ENCODE results near the gene PLCB1. TPM values are rescaled to one million over a fixed set of nuclear protein-coding genes. Genes with fewer than 3 reads are reported as not detected.

The PLCB1 gene
- polyA plus RNA-seq, 6 donors from 2014 or later = 0.27 to 0.79 (median 0.54) TPM; not detected in 2

DNA sequence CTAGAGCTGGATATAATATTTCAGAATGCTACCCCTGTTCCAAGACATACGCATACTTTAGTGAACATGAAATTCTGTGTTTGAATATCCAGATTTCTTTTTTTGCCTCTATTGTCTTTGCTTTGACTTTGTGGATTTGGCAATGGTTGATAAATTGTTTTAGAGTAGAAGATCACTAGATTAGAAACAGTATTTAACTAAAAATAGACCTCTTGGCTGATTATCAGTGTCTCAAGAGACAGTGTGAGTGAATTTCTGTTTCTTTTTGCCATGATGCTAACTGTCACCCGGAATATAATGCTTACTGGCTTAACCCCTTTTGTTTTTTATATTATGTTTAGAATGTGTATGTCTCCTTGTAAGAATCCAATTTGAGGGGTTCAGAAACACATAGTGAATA is 102.5 kb downstream of the PLCB1 start:
- peaks cover 0 to 4% (median 0%) of the 10 kb centered on the region in 3 donors for H3K27me3 Mint-ChIP-seq
- no peaks in the 10 kb centered on the region for H3K9me3 Mint-ChIP-seq
- DNase-seq = no peak
- no peak for ATAC-seq (ENCODE audit: low read depth in 2 of 2)
- no peaks in the 10 kb centered on the region for H3K4me1 Mint-ChIP-seq
- H3K36me3 Mint-ChIP-seq = no peaks in the 10 kb centered on the region
- no peak overlapping the region for H3K27ac Mint-ChIP-seq
- H3K4me3 Mint-ChIP-seq = peak overlapping the region in 1 of 8 donors; percentile 16

- Mint-ChIP-seq H3K27me3 (no peaks in the 10 kb centered on the region), H3K9me3 (peaks cover 0 to 1% (median 0%) of the 10 kb centered on the region in 7 donors), H3K4me1 (peaks cover 0 to 9% (median 6%) of the 10 kb centered on the region in 3 donors), H3K27ac (no peak overlapping the region), H3K4me3 (no peak overlapping the region), H3K36me3 (no peaks in the 10 kb centered on the region)
- DNase-seq (no peak), ATAC-seq (ENCODE audit: low read depth in 2 of 2) (no peak)
Observed at GRCh38 chr20:8242066-8242465, 110.0 kb downstream of the PLCB1 start.

DNA sequence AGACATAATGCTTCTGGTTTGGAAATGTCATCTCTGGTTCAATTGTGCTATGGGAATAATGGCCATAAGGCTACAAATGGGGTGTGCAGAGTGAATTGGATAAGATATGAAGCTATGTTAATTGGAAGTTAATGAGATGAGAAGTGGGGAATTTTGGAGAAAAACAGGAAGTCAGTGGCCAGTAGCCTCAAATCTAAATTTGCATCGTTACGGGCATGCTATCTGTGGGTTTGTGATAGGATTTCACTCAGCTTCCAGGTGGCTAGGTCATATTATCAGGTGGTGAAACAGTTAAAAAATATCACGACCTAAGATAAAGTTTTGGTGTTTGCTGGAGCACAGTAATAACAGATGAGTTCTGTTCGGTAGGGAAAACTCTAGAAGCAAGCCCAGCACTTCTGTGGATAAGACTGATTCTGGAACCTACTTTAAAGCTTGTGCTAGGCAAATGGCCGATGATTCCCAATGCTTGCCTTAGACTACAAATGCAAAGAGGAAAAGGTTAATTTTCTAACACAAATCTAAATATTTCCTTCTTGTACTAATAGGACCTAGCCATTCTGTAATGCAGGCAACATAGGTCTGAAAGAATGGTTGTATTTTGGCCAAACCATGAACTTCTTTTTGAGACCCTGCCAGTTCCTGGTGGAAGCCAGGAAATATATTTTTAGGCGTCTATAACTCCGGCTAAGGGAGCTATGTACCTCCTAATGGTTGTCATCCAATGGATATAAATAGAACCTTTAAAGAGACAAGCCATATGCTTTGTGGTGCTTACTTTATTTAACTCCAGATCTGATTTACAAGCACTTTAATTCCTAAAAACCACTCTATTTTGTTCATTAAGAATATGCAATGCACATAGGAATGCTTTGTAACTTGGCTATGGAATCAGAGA is 111.0 kb downstream of the PLCB1 start:
- ATAC-seq (ENCODE audit: low read depth in 2 of 2) = no peak
- Mint-ChIP-seq H3K27ac (no peak overlapping the region), H3K4me1 (peaks cover 0 to 9% (median 6%) of the 10 kb centered on the region in 3 donors), H3K4me3 (no peak overlapping the region), H3K27me3 (no peaks in the 10 kb centered on the region), H3K9me3 (peaks cover 0 to 1% (median 0%) of the 10 kb centered on the region in 7 donors), H3K36me3 (no peaks in the 10 kb centered on the region)
- DNase-seq = no peak

GRCh38 chr20:8244637-8245036 is 112.6 kb downstream of the PLCB1 start:
- ATAC-seq (ENCODE audit: low read depth in 2 of 2) (no peak), DNase-seq (no peak)
- H3K27ac Mint-ChIP-seq = no peak overlapping the region
- no peaks in the 10 kb centered on the region for H3K36me3 Mint-ChIP-seq
- H3K4me3 Mint-ChIP-seq = no peak overlapping the region
- peaks cover 0 to 1% (median 0%) of the 10 kb centered on the region in 7 donors for H3K9me3 Mint-ChIP-seq
- no peaks in the 10 kb centered on the region for H3K27me3 Mint-ChIP-seq
- H3K4me1 Mint-ChIP-seq = peaks cover 0 to 9% (median 6%) of the 10 kb centered on the region in 3 donors

DNA sequence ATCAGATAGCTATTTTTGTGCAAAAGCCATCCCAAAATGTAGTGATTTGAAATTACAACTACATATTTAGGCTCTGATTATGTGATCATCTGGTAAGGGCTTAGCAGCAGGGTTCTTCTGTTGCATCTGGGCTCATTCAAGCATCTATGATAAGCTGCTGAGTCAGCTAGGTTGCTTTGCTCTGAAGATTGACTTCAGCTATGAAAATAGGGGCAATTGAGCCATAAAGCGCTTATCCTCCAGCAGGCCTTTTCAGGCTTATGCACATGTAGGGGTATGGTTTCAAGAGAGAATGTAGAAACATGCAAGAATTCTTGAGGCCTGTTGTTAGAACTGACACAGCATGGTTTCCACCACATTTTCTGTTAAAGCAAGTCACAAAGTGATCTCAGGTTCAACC is 114.1 kb downstream of the PLCB1 start:
- no peak overlapping the region for H3K4me3 Mint-ChIP-seq
- peaks cover 0 to 9% (median 6%) of the 10 kb centered on the region in 3 donors for H3K4me1 Mint-ChIP-seq
- ATAC-seq (ENCODE audit: low read depth in 2 of 2) = no peak
- H3K36me3 Mint-ChIP-seq = no peaks in the 10 kb centered on the region
- peaks cover 0 to 1% (median 0%) of the 10 kb centered on the region in 7 donors for H3K9me3 Mint-ChIP-seq
- H3K27ac Mint-ChIP-seq = no peak overlapping the region
- DNase-seq = no peak
- H3K27me3 Mint-ChIP-seq = no peaks in the 10 kb centered on the region

DNA sequence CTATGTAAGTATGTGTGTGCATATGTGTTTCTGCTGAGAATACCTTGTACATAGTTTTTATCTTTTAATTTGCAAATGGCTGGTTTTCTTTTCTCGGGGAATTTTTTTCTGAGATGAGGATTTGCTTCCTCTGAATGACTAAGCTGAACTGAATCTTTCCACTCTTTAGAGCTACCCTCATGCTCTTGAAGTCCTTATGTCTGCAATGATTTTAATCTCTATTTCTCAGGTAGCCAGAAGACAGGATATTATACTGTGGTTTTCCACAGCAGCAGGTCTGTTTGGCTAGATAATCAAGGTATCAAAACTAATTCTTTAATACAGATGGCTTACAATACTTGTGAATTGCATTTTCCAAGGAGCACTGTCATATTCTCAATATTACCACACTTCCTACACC is 114.7 kb downstream of the PLCB1 start:
- Mint-ChIP-seq H3K36me3 (no peaks in the 10 kb centered on the region), H3K4me3 (no peak overlapping the region), H3K27ac (no peak overlapping the region), H3K27me3 (no peaks in the 10 kb centered on the region), H3K4me1 (peaks cover 0 to 9% (median 6%) of the 10 kb centered on the region in 3 donors), H3K9me3 (peaks cover 0 to 1% (median 0%) of the 10 kb centered on the region in 7 donors)
- no peak for DNase-seq
- ATAC-seq (ENCODE audit: low read depth in 2 of 2) = no peak

GRCh38 chr20:8248051-8248450 is 116.0 kb downstream of the PLCB1 start:
- no peak overlapping the region for H3K27ac Mint-ChIP-seq
- no peaks in the 10 kb centered on the region for H3K36me3 Mint-ChIP-seq
- H3K9me3 Mint-ChIP-seq = no peaks in the 10 kb centered on the region

GRCh38 chr20:8249634-8250033 is 117.6 kb downstream of the PLCB1 start:
- Mint-ChIP-seq H3K9me3 (no peaks in the 10 kb centered on the region), H3K4me1 (no peaks in the 10 kb centered on the region), H3K27me3 (no peaks in the 10 kb centered on the region), H3K27ac (no peak overlapping the region), H3K36me3 (no peaks in the 10 kb centered on the region), H3K4me3 (no peak overlapping the region)
- DNase-seq = no peak
- no peak for ATAC-seq (ENCODE audit: low read depth in 2 of 2)

More at GRCh38 chr20:8248051-8248450, 116.0 kb downstream of the PLCB1 start:
- ATAC-seq (ENCODE audit: low read depth in 2 of 2) (no peak), DNase-seq (no peak)
- Mint-ChIP-seq H3K27me3 (no peaks in the 10 kb centered on the region), H3K4me3 (peak overlapping the region in 1 of 8 donors; percentile 7), H3K4me1 (no peaks in the 10 kb centered on the region)

GRCh38 chr20:8250539-8251200 is 118.6 kb downstream of the PLCB1 start:
- Mint-ChIP-seq H3K4me3 (no peak overlapping the region), H3K27ac (no peak overlapping the region), H3K36me3 (no peaks in the 10 kb centered on the region), H3K9me3 (no peaks in the 10 kb centered on the region), H3K4me1 (no peaks in the 10 kb centered on the region), H3K27me3 (no peaks in the 10 kb centered on the region)
- DNase-seq = no peak
- ATAC-seq (ENCODE audit: low read depth in 2 of 2) = no peak

DNA sequence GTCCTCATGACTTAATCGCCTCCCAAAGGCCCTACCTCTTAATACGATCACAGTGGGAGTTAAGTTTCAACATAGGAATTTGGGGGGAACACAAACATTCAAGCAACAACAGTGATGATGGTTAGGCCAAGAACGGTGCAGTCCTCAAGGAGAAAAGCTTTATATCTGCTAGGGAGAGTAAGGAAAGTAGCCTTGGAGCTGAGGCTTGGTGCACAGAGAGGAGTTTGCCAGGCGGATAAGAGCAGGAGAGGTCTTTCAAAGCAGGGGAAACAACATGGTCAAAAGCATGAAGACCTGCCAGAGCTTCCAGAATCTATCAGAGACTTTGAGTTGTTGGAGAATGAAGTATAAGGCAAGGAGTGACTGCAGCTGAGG is 119.1 kb downstream of the PLCB1 start:
- DNase-seq (no peak), ATAC-seq (ENCODE audit: low read depth in 2 of 2) (no peak)
- H3K9me3 Mint-ChIP-seq = no peaks in the 10 kb centered on the region
- H3K4me1 Mint-ChIP-seq = no peaks in the 10 kb centered on the region
- H3K27ac Mint-ChIP-seq = no peak overlapping the region
- no peaks in the 10 kb centered on the region for H3K36me3 Mint-ChIP-seq
- H3K27me3 Mint-ChIP-seq = no peaks in the 10 kb centered on the region
- H3K4me3 Mint-ChIP-seq = no peak overlapping the region

DNA sequence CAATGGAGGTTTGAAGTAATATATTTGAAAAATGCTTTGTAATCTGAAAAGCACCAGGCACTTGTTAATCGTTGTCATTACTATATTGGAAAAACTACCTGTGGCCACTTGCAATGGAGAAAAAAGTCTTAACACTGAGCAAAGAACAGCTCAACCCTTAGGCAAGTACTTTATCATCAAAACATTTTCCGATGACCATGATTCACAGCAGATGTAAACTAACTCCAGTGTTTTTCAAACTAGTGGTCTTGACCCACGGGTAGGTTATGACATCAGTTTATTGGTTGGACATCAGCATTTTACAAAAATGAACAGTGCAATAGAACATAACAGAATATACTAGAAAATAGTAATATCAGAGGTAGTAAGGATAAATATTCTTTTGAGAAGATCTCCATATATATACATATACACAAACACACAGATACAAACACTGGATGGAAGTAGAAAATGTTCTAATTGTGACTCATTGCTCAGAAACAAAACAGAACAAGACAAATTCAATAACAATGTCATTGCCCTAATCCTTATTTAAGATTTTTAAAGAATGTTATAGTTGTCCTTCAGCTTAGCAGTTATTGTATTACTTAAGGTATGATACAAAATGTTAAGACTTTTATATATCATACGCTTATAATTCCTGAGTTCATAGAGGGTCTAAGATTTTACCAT is 123.0 kb downstream of the PLCB1 start:
- no peaks in the 10 kb centered on the region for H3K36me3 Mint-ChIP-seq
- H3K9me3 Mint-ChIP-seq = no peaks in the 10 kb centered on the region
- H3K4me1 Mint-ChIP-seq = no peaks in the 10 kb centered on the region
- H3K4me3 Mint-ChIP-seq = no peak overlapping the region
- ATAC-seq (ENCODE audit: low read depth in 2 of 2) (no peak), DNase-seq (no peak)
- no peak overlapping the region for H3K27ac Mint-ChIP-seq
- no peaks in the 10 kb centered on the region for H3K27me3 Mint-ChIP-seq

DNA sequence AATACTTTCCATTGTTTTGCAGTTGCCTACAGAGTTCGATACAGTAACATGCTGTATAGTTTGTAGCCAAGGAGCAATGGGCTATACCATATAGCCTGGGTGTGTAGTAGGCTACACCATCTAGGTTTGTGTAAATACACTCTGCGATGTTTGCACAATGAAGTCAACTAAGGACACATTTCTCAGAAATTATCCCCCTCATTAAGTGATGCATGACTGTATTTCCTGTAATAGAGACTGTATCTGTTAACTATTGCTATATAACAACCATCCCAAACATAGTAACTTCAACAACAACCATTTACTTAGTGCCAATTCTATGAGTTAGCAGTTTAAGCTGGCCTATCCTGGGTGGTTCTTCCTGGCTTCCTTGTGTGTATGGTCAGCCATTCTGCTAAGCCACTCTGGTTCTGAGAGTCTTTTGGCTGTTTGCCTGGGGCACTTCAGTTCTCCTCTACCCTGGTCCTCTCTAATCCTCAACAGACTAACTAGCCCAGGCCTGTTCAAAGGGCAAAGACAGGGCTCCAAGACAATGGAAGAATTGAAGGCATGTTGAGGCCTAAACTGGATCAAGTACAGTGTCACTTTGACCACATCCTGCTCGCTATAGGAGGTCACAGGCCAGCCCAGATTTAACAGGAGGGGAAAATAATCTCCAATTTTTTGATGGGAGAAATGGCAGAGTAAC is 124.0 kb downstream of the PLCB1 start:
- no peak overlapping the region for H3K27ac Mint-ChIP-seq
- DNase-seq (no peak), ATAC-seq (ENCODE audit: low read depth in 2 of 2) (no peak)
- H3K27me3 Mint-ChIP-seq = no peaks in the 10 kb centered on the region
- H3K4me1 Mint-ChIP-seq = no peaks in the 10 kb centered on the region
- no peaks in the 10 kb centered on the region for H3K9me3 Mint-ChIP-seq
- no peaks in the 10 kb centered on the region for H3K36me3 Mint-ChIP-seq
- H3K4me3 Mint-ChIP-seq = no peak overlapping the region

GRCh38 chr20:8260837-8261251 is 128.8 kb downstream of the PLCB1 start:
- Mint-ChIP-seq H3K4me3 (no peak overlapping the region), H3K27me3 (no peaks in the 10 kb centered on the region), H3K36me3 (no peaks in the 10 kb centered on the region), H3K9me3 (no peaks in the 10 kb centered on the region), H3K27ac (no peak overlapping the region), H3K4me1 (no peaks in the 10 kb centered on the region)
- no peak for DNase-seq
- no peak for ATAC-seq (ENCODE audit: low read depth in 2 of 2)
